HG02884 (cell line): ENCODE measurements around the gene KLHL40.

Experiments used
- ATAC-seq: cut with Tn5 transposase; IDR thresholded peaks from one replicate; pipeline ENCODE4 v1.9.1; 2021; ENCODE audit warnings: mild to moderate bottlenecking, moderate library complexity; ENCODE audit not compliant: unreplicated experiment

Gene KLHL40

GRCh38 chr3:42735019-42735418 is 49.7 kb downstream of the KLHL40 start:
- no peak for ATAC-seq

DNA sequence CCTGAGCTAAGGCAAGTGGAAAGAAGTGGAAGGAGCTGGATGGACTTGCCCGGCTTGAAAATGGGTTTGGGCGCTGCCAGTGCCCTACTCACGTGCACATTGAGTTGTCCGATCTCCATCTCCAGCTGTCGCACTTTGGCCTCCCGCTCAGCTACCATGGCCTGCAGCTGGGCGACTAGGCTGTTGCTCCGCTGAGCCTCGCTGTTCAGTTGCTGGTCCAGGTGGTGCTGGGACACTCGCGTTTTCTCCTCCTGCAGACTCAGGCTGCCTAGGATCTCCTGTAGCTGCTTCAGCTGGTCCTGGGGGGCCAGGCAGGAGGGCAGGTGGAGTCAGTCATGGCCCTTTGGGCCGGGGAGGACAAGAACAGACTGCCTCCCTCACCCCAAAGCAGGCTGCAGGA is 50.3 kb downstream of the KLHL40 start:
- ATAC-seq, result no peak

DNA sequence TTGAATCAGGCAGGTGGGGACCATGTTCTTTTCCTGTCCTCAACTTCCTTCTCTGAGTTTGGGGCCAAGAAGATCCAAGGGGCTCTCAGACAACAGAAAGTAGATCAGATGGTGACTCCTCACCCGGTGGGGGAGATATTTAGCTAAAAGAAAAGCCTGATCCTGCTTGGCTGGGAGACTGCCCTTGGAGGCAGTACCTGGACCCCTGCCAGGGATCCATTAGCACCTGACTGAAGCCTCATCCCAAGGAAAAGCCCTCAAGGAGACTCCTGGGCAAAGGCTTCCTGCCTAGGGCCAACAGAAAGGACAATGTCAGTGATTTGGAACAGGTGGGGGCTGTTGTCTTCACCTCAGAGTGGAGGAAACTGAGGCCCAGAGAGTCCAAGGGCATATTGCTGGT is 50.7 kb downstream of the KLHL40 start:
- ATAC-seq, result no peak

GRCh38 chr3:42736531-42736930 is 51.2 kb downstream of the KLHL40 start:
- ATAC-seq, result no peak

GRCh38 chr3:42739401-42740158 is 54.2 kb downstream of the KLHL40 start:
- ATAC-seq, result no peak

DNA sequence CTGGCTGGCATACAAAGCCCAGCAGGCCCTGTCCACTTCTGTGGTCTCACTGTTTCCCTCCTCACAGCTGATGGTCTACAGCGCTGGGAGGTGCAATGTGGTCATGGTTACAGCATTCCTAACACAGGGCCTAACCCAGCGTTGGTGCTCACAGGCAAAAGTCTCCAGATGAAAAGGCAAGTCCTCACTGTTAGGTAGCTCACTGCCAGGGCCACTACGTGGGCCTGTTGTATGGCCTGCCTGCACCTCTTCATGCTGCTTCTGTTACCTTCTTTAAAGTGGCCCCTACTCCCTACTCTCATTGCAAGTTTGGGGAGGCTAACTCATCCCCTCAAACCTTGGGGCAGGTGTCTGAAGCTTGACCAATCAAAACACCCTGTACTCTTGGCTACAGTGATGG is 56.5 kb downstream of the KLHL40 start:
- ATAC-seq, result no peak
